AML-193 (cell line): ENCODE results near the gene NRSN1.
"Not testable (repeated sequence)": the region's sequence is repeated elsewhere in the genome, so short reads cannot be mapped to it uniquely, and the experiment has no call there.

Experiments used
- DNase-seq, 2 experiments: peaks; one replicate each; lab custom pipeline; 2025; lab: John Stamatoyannopoulos, UW

Gene NRSN1

DNA sequence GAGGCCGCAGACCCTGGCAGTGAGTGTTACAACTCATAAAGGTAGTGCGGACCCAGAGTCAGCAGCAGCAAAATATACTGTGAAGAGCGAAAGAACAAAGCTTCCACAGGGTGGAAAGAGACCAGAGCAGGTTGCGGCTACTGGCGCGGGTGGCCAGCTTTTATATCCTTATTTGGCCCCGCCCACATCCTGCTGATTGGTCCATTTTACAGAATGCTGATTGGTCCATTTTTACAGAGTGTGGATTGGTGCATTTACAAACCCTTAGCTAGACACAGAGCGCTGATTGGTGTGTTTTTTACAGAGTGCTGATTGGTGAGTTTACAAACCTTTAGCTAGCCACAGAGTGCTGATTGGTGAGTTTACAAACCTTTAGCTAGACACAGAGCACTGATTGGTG, 16.7 kb downstream of the NRSN1 start:
- not testable (repeated sequence) for DNase-seq

DNA sequence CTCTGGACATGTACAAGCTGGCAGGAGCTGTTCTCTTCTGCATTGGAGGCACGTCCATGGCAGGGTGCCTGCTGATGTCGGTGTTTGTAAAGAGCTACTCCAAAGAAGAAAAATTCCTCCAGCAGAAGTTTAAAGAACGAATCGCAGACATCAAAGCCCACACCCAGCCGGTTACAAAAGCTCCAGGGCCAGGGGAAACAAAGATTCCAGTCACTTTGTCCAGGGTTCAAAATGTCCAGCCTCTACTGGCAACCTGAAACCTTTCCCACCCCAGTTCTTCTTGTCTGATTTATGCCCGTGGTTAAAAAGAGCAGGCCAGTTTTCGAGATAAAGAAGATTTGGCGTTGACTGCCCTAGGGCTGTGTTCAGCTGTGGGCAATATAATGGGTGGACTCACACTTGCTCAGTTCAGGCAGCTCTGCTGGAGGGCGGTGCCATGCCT, 19.7 kb downstream of the NRSN1 start:
- no peak for DNase-seq

DNA sequence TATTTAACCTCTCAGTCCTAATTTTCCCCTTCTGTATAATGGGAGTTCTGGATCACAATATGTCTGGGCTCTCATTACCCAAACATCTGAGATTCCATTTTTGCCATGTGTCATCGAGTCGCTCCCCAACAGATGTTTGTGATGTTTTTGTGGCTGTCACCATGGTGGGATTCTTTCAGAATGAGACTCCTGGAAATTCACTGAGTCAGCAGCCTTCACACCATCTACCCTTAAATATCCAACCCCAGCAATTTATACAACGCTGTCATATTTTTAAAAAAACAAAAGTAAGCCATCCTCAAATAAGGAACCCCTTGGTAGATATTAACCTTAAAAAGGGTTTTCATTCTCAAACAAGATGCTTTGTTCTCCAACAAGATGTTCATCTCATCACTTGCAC, 20.9 kb downstream of the NRSN1 start:
- DNase-seq: no peak

DNA sequence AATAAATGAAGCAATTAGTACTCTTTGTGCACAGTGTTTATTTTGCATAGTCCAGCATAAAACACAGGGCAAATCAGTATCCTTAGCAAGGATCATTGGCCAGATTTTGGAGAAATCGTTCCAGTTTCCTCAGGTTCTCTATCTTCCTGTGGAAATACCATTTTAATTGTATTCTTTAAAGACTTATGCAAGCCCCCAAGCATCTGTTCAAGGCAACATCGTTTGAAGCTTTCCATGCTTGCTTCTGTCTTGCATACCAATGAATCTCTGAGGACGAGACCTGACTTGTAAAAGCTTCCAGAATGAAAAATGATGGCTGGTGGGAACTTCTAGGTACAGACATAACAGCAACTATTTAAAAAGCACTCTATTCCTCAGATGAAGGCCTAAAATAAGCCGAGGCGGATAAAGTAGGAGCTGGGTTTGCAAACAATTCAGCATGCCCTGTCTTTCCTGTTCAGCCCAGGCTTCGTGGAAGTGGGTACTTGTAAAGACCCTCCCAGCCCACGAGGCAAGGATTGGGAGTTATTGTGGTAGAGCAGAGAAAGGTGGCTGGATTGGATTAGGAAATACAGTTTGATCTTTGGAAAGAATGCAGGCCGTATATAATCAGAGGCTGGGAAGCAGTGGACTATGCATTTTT, 21.6 kb downstream of the NRSN1 start:
- no peak for DNase-seq

DNA sequence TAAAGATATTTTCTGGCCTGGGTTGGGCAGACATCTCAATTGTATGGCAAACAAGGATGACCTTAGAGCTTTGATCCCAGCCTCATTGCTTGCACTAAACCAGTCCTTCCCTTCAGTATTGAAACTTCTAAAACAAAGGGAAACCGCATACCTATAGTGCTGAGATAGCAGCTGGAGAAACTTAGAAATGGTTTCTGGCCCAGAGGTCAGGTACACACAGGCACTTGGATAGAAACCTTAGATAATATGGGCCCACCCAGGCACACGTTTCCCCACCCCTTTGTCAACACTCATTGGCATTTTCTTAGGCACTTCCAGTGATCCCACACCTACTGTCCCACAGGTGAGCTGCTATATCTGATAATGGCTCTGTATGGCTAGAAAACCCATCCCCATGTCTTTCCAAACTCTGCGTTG, 22.1 kb downstream of the NRSN1 start:
- no peak for DNase-seq

DNA sequence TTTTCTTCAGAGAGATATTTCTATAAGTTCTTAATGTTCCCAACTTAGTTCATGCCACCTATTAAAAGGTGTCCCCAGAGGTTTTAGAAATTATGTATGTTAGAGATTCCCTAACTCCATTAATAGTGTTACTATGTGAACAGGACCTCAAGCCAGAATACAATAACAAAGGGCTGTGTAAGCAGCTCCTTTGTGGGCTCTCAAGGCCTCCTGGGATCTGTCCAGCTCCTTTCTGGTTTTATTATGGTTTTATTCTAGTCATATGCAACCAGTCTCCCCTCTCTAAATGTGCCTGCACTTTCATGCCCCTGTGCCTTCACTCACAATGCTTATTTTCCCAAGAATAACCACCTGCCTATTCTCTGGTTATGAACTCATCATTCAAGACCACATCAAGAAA, 22.7 kb downstream of the NRSN1 start:
- DNase-seq: no peak

DNA sequence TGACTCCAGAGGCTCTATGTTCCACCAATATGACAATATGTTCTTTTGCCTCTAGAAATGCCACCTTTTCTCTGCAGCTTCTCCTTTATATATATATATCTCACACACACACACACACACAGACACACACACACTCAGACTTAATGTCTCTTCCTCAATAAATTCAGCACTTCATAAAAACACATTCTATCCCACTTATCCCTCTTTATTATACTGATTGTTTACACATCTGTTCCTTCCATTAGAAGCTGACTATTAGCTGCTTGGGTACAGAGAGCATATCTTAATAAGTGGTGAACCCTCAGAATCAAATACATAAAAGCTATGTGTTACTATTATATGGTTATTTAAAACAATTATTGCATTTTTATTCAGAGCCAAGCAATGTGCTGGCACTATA, 23.3 kb downstream of the NRSN1 start:
- DNase-seq: no peak

DNA sequence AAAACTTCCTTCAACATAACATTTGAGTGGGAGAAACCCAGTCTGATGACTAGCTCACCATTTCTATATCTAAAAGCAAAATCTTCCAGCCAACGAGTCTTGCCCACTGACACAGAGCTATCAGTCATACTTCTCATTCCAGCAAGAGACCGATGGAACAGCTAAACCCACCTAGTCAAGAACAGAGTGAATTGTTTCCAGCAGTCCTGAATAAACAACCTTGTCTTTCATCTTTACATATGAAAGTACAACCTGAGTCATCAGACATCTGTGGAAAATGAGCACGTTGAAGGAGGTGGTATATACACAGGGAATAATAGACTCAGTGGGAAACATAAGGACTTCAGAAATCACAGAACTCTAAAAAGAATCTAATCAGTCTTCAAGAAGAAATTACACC, 23.8 kb downstream of the NRSN1 start:
- DNase-seq: no peak

DNA sequence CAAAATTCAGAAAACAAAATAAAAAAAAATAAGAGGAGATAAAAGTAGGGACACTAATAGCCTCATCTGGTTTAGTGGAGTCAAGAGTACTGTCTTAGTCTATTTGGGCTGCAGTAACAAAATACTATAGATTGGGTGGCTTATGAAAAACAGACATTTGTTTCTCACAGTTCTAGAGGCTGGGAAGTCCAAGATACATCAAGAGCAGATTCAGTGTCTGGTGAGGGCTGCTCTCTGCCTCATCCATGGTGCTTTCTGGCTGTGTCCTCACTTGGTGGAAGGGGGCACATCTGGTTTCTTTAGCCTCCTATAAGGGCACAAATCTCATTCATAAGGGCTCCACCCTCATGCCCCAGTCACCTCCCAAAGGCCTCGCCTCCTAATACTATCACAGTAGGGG, 26.0 kb downstream of the NRSN1 start:
- no peak for DNase-seq

DNA sequence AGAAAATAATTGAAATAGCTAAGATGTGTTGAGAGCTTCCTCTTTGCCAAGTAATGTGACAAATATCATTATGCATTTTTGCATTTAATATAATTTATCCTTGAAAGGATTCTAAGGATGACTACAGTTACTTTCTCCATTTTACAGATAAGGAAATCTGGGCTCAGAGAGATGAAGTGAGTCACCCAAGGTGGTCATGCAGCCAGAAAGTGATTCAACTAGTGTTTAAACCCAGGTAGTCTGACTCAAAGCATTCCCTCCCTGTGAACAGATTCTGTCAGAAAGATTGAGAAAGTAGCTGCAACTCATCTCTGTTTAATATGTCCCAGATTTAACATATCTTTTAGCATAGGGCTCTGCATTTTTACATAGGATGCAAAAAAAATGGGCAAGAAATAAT, 28.1 kb downstream of the NRSN1 start:
- no peak for DNase-seq

DNA sequence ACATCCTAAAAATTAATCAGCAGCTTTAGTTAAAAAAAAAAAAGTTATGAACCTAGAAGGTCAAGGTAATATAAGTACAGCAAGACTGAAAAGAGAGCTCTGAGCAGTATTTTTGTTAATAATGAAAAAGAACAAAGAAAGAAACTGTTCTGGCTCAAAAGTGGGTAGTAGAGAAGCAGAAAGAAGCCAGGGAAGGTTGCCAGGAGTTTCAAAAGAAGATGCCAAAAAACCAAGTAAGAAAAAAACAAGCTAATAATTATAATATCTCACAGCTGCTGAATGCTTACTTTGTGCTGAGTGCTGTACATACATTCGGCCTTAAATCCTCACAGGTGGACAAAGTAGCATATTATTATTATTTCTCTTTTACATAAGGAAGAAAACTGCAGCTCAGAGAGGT, 31.9 kb downstream of the NRSN1 start:
- DNase-seq: no peak

DNA sequence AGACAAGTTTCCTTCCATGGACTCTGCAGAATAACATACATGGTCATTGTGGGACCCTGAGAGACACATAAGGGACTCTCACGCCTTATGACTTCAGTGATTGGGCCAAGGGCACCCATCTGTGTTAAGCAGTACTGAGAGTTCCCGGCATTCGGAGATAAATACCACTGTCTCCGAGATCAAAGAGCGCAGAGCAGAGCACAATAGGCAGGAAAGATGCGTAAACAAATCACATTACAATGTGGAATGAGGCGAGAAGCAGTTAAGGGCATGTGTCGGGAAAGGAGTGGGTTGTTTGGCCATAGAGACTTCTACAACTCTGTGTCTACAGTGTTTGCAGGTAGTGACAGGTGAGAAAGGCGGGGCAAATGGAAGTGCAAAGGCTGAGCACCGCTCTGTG, 57.6 kb downstream of the NRSN1 start:
- DNase-seq: no peak

DNA sequence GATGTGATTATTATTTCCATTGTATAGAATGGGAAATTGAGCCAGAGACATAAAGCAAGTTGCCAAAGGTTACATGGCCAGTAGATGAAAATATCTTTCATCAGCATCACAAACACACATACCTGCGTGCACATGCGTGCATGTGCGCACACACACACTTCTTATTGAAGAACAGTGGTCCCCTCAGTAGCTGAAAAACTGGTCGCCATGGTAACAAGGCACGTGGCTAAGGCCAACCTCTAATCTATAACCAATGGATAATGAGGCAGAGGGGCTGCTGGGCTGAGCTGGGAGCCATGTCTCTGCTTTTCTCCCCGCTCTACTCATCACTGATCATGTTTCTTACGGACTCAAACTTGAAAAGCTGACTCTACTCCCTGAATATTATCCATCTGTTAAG, 60.3 kb downstream of the NRSN1 start:
- DNase-seq: no peak

DNA sequence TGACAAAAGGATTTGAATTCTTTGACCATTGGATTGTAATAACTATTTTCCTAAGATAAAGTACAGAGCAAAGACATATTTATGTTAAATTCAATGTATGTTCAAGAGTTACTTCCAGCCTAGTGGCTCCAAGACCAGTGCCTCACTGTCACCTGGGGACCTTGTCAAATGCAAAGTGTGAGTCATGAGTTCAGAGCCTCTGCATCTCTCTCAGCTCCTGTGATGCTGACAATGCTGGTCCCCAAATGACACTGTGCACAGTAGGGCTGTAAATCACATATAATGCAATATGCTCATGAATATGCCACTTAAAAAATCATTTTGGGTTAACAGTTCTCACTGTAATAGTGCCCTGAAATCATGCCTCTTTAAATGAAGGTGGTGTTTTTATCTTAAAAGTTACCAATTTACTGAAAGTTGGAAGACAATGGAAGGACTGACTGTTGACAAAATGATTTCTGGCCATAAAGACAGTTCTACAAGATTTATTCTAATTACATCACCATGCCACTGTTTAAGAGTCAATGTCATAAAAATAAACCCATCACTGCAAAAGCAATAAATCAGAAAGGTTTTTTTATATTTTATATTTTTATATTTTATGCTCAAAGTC, 62.1 kb downstream of the NRSN1 start:
- no peak for DNase-seq

DNA sequence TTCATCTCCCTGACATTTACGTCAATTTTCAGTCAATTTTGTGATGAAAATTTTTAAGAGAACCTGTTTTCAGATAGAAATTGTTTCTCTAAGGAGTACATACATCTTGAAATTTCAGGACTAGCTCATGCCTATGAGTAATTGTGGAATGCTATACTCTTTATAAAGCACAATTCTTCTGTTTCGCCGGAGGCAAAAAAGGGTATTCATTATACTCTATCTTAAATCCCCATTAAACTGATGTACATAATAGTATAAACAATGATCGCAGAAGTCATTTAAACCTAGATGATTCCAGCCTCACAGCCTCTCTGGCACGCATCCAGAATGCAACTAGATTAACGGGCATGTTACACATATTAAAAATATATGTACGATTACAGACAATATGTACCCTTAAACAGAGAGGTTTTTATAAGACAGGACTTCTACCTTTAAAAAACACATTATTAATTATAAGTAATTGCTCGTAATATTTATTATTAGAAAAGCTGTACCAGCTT, 62.6 kb downstream of the NRSN1 start:
- DNase-seq: no peak

DNA sequence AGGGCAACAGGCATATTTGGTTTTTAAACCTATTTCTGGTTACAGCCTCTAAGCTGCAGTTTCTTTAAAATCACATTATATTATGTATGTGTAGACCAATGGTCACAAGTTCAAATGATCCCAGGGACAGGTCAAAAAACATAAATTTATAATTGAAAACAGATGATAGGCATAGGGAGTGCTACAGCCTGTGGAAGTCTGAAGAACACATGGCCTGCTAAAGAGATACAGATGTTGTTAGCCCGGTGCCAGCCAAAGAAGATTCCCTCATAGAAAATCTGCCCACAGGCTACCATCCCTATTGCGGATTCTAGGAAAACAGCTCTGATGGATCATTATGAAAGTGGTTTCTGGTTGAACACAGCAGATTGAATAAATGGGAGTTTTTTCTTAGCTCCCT, 65.3 kb downstream of the NRSN1 start:
- no peak for DNase-seq

DNA sequence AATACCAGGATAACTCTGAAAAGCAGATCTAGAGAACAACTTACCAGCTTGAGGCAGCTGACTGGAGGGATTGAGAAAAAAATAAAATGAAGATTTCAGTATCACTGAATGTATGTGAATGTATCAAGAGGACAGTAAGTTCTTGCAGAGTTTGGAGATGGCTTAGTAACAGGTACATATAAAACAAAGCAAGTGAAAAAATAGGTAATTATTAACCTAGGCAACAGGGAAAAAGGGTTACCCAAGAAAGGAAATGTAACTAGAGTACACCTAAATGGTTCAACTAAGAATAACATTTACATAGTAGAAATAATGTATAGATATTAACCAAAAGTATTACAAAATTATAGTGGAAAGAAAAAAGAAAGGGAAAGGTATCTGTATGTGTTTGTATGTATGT, 67.3 kb downstream of the NRSN1 start:
- DNase-seq: no peak

DNA sequence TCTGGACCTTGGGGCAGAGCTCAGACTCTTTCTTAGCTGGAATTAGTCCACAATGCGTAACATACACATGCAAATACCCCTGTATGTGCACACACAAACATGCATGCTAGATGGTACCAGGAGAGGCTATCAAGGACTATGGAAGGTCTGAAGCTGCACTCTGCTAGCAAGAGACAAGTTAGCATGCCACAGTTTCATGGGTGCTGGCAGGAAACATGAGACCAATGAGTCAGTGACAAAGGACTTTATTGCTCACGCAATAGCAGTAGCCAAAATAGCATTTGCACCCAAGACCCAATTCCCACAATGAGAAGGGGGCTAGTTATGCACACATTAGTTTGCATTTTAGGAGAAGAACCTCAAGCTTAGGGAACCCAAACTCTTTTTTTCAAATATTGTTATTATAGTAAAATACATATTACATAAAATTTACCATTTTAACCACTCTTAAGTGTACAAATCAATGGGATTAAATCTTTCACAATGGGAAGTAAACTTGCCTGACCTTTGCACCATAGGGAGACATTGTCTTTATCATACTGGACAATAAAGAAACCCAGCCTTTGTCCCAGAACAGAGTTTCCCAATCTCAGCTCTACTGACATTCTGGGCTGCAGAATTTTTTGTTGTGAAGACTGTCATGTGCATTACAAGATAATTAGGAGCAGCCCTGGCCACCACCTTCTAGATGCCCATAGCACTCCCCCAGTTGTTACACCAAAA, 69.1 kb downstream of the NRSN1 start:
- no peak for DNase-seq

DNA sequence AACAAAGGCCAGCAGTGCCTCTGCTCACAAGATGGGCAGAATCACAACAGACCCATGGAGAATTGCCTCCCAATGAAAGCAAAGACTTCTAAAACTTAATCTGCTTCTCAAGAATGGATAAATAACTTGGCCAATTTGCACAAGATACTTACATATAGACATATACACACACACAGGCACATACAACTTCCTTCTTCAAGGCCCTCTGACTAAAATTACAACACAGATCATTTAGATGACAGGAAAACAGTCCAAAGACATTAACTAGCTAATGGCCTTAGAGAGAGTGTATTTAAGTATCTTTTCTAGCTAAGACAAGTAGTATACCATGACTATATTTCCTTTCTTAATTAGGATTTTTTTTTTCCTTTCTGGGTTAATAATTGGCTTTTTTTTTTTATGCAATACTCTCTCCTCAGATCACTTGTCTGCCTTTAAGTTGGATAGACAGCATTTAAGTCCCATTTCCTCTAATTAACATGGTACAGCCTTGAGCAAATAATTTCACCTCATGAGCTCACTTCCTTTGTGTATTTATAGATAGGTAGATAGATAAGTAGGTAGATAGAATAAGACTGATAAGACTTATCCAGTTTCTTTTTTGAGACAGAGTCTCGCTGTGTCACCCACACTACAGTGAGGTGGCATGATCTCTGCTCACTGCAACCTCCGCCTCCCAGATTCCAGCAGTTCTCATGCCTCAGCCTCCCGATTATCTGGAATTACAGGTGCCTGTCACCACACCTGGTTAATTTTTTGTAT, 70.0 kb downstream of the NRSN1 start:
- DNase-seq: no peak
